Measurements from ENCODE around the gene FOXK1.

DNA sequence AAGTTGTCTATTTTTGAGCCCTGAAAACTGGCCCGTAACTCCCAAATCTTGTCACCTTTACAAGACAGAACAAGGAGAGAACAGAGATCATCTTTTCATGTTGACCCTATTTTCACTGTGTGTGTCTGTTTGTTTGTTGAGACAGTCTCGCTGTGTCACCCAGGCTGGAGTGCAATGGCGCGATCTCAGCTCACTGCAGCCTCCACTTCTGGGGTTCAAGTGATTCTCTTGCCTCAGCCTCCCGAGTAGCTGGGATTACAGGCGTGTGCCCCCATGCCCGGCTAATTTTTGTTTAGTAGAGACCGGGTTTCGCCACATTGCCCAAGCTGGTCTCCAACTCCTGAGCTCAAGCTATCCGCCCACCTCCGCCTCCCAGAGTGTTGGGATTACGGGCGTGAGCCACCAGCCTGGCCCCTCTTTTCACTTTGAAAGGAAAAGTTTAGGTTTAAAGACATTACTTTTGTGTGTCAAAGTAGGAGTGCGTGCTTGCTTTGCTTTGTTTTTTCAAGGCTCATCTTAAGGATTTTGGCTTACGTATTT, 32.1 kb downstream of the FOXK1 start:
- no peak for TF ChIP-seq POLR2AphosphoS5 (IDR thresholded peaks at IDR 0.05)
- TF ChIP-seq, protein P1, sequence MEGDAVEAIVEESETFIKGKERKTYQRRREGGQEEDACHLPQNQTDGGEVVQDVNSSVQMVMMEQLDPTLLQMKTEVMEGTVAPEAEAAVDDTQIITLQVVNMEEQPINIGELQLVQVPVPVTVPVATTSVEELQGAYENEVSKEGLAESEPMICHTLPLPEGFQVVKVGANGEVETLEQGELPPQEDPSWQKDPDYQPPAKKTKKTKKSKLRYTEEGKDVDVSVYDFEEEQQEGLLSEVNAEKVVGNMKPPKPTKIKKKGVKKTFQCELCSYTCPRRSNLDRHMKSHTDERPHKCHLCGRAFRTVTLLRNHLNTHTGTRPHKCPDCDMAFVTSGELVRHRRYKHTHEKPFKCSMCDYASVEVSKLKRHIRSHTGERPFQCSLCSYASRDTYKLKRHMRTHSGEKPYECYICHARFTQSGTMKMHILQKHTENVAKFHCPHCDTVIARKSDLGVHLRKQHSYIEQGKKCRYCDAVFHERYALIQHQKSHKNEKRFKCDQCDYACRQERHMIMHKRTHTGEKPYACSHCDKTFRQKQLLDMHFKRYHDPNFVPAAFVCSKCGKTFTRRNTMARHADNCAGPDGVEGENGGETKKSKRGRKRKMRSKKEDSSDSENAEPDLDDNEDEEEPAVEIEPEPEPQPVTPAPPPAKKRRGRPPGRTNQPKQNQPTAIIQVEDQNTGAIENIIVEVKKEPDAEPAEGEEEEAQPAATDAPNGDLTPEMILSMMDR (IDR thresholded peaks at IDR 0.05): no peak

All from prostate gland (tissue), 2 donors.